OCI-LY1 (cell line): ENCODE results near the gene SPATA21.

Source experiments
- H2AFZ ChIP-seq: fragments of 200-600 bp; sonication (generic), shearing (Covaris generic); 2 replicates; pipeline ENCODE4 v1.6.0; 2014; ENCODE audit warnings: antibody characterized with exemption, mild to moderate bottlenecking, low read length
- H3F3A ChIP-seq: fragments of 200-600 bp; sonication (generic), shearing (Covaris generic); 2 replicates; pipeline ENCODE4 v1.6.0; 2014; ENCODE audit warnings: mild to moderate bottlenecking, antibody characterized with exemption, low read length, moderate library complexity; ENCODE audit not compliant: insufficient read depth
- H3K27ac ChIP-seq: fragments of 200-600 bp; sonication (generic); 2 replicates; pipeline ENCODE4 v1.5.1; 2014; ENCODE audit warnings: low read length, mixed run types, mild to moderate bottlenecking, low read depth; ENCODE audit not compliant: poor library complexity, severe bottlenecking
- H3K27me3 ChIP-seq: fragments of 200-600 bp; sonication (generic); 2 replicates; pipeline ENCODE4 v1.6.0; 2014; ENCODE audit warnings: antibody characterized with exemption, mild to moderate bottlenecking, low read length, moderate library complexity; ENCODE audit not compliant: insufficient read depth
- H3K36me3 ChIP-seq: fragments of 200-600 bp; sonication (generic); 2 replicates; pipeline ENCODE4 v1.6.1; 2014; ENCODE audit warnings: mild to moderate bottlenecking, antibody characterized with exemption, low read length, moderate library complexity, mixed read lengths; ENCODE audit not compliant: insufficient read depth
- H3K4me1 ChIP-seq: fragments of 200-600 bp; sonication (generic); 2 replicates; pipeline ENCODE4 v1.5.1; 2014; ENCODE audit warnings: mild to moderate bottlenecking, low read length, moderate library complexity; ENCODE audit not compliant: insufficient read depth, severe bottlenecking
- H3K4me2 ChIP-seq: fragments of 200-600 bp; sonication (generic), shearing (Covaris generic); 2 replicates; pipeline ENCODE4 v1.6.1; 2014; ENCODE audit warnings: low read length
- H3K4me3 ChIP-seq: fragments of 200-600 bp; sonication (generic); 2 replicates; pipeline ENCODE4 v1.5.1; 2014; ENCODE audit warnings: low read length, low read depth, mild to moderate bottlenecking, mixed read lengths; ENCODE audit not compliant: poor library complexity, severe bottlenecking
- H3K79me2 ChIP-seq: fragments of 200-600 bp; shearing (Covaris generic); 2 replicates; pipeline ENCODE4 v1.6.1; 2016; ENCODE audit warnings: mixed run types, low read length, mixed read lengths; ENCODE audit not compliant: insufficient read depth
- H3K9ac ChIP-seq: fragments of 200-600 bp; sonication (generic), shearing (Covaris generic); 2 replicates; pipeline ENCODE4 v1.6.1; 2014; ENCODE audit warnings: mild to moderate bottlenecking, low read length, mixed read lengths
- H3K9me2 ChIP-seq: fragments of 200-600 bp; sonication (generic), shearing (Covaris generic); 2 replicates; pipeline ENCODE4 v1.6.1; 2014; ENCODE audit warnings: low read depth, mild to moderate bottlenecking, low read length, mixed read lengths
- H3K9me3 ChIP-seq: fragments of 200-600 bp; shearing (Covaris generic); 2 replicates; pipeline ENCODE4 v1.6.1; 2014; ENCODE audit warnings: low read length, mixed read lengths
- H4K20me1 ChIP-seq: fragments of 200-600 bp; sonication (generic), shearing (Covaris generic); 2 replicates; pipeline ENCODE4 v1.6.0; 2016; ENCODE audit warnings: mild to moderate bottlenecking, low read length; ENCODE audit not compliant: insufficient read depth
- CTCF ChIP-seq: fragments of 200-600 bp; sonication (generic), shearing (Covaris generic); IDR thresholded peaks from 2 replicates; pipeline ENCODE4 v1.5.1; 2017; ENCODE audit warnings: mild to moderate bottlenecking, antibody characterized with exemption, low read length, moderate library complexity, mixed read lengths
- EZH2 ChIP-seq: fragments of 200-600 bp; sonication (generic), shearing (Covaris generic); IDR thresholded peaks from 2 replicates; pipeline ENCODE4 v1.8.0; 2017; ENCODE audit warnings: borderline replicate concordance, mixed run types, mild to moderate bottlenecking, antibody characterized with exemption, low read length, moderate library complexity, mixed read lengths

The SPATA21 gene

GRCh38 chr1:16394977-16395376, 42.2 kb downstream of the SPATA21 start:
- Histone ChIP-seq H3K9me3 (no peaks in the 10 kb centered on the region), H3K4me2 (no peak overlapping the region), H3K36me3 (peaks cover 61% of the 10 kb centered on the region), H3F3A (no peaks in the 10 kb centered on the region), H3K79me2 (peaks cover 26% of the 10 kb centered on the region), H3K27ac (no peak overlapping the region), H3K4me3 (no peak overlapping the region), H3K4me1 (no peaks in the 10 kb centered on the region), H3K9ac (no peak overlapping the region), H3K27me3 (no peaks in the 10 kb centered on the region), H2AFZ (no peak overlapping the region), H4K20me1 (peaks cover 2% of the 10 kb centered on the region; the same call in 1 of the 2 replicates), H3K9me2 (no peaks in the 10 kb centered on the region)
- TF ChIP-seq CTCF (no peak), EZH2 (no peak)

GRCh38 chr1:16393570-16394521, 43.4 kb downstream of the SPATA21 start:
- no peaks in the 10 kb centered on the region for H3K9me2 ChIP-seq
- H3K79me2 ChIP-seq: peaks cover 32% of the 10 kb centered on the region
- no peaks in the 10 kb centered on the region for H3K9me3 ChIP-seq
- H3K27ac ChIP-seq: no peak overlapping the region
- TF ChIP-seq EZH2 (no peak), CTCF (no peak)
- H3F3A ChIP-seq: no peaks in the 10 kb centered on the region
- no peaks in the 10 kb centered on the region for H3K27me3 ChIP-seq
- peaks cover 2% of the 10 kb centered on the region; the same call in 1 of the 2 replicates for H4K20me1 ChIP-seq
- H3K4me2 ChIP-seq: no peak overlapping the region
- H3K9ac ChIP-seq: no peak overlapping the region
- H2AFZ ChIP-seq: no peak overlapping the region
- H3K36me3 ChIP-seq: peaks cover 54% of the 10 kb centered on the region
- H3K4me1 ChIP-seq: no peaks in the 10 kb centered on the region
- no peak overlapping the region for H3K4me3 ChIP-seq

- Histone ChIP-seq H3K4me2 (no peak overlapping the region), H3K4me1 (peaks cover 4% of the 10 kb centered on the region), H3K4me3 (no peak overlapping the region), H4K20me1 (peaks cover 2% of the 10 kb centered on the region; the same call in 1 of the 2 replicates), H3K9me3 (no peaks in the 10 kb centered on the region), H3K36me3 (peaks cover 46% of the 10 kb centered on the region), H2AFZ (no peak overlapping the region), H3K27me3 (no peaks in the 10 kb centered on the region), H3F3A (no peaks in the 10 kb centered on the region), H3K79me2 (peaks cover 41% of the 10 kb centered on the region), H3K9ac (no peak overlapping the region), H3K27ac (no peak overlapping the region), H3K9me2 (no peaks in the 10 kb centered on the region)
- no peak for TF ChIP-seq CTCF
- TF ChIP-seq EZH2: no peak
Observed at GRCh38 chr1:16392740-16393569, 44.3 kb downstream of the SPATA21 start.
